ENCODE results near the gene CEACAM21.

- TF ChIP-seq ATF3 (IDR thresholded peaks at IDR 0.05): no peak
- TF ChIP-seq, protein P1, sequence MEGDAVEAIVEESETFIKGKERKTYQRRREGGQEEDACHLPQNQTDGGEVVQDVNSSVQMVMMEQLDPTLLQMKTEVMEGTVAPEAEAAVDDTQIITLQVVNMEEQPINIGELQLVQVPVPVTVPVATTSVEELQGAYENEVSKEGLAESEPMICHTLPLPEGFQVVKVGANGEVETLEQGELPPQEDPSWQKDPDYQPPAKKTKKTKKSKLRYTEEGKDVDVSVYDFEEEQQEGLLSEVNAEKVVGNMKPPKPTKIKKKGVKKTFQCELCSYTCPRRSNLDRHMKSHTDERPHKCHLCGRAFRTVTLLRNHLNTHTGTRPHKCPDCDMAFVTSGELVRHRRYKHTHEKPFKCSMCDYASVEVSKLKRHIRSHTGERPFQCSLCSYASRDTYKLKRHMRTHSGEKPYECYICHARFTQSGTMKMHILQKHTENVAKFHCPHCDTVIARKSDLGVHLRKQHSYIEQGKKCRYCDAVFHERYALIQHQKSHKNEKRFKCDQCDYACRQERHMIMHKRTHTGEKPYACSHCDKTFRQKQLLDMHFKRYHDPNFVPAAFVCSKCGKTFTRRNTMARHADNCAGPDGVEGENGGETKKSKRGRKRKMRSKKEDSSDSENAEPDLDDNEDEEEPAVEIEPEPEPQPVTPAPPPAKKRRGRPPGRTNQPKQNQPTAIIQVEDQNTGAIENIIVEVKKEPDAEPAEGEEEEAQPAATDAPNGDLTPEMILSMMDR (IDR thresholded peaks at IDR 0.05 in 2 of 3, conservative IDR thresholded peaks at IDR 0.05 in 1 of 3; ENCODE audit: borderline replicate concordance in 1 of 3, insufficient read depth in 1 of 3, low read depth in 2 of 3, low read length in 2 of 3): no peak
- no peak for TF ChIP-seq RAD21 (IDR thresholded peaks at IDR 0.05; ENCODE audit: low read depth)
- no peak for TF ChIP-seq EGR1 (IDR thresholded peaks at IDR 0.05; ENCODE audit: low read depth)
- no peak for TF ChIP-seq EZH2phosphoT487 (IDR thresholded peaks at IDR 0.05; ENCODE audit: borderline replicate concordance)
- TF ChIP-seq SP1 (IDR thresholded peaks at IDR 0.05; ENCODE audit: low read depth): no peak
- TF ChIP-seq MAX (IDR thresholded peaks at IDR 0.05): no peak
- no peak for TF ChIP-seq EZH2 (IDR thresholded peaks at IDR 0.05)
- TF ChIP-seq POLR2A (IDR thresholded peaks at IDR 0.05; ENCODE audit: borderline replicate concordance, extremely low read depth, insufficient read depth, insufficient read length): no peak
- no peak for TF ChIP-seq POLR2AphosphoS5 (IDR thresholded peaks at IDR 0.05; ENCODE audit: low read depth, low read length)
- TF ChIP-seq YY1 (IDR thresholded peaks at IDR 0.05; ENCODE audit: extremely low read depth, insufficient replicate concordance, low read depth, low read length): no peak
- TF ChIP-seq CEBPB (IDR thresholded peaks at IDR 0.05; ENCODE audit: low read depth): no peak
These were observed 47.4 kb downstream of the CEACAM21 start for GRCh38 chr19:41623360-41623759.
